GM19193 (cell line): Measurements from ENCODE around the gene TTF2.

Experiments
- POLR2A ChIP-seq: IDR thresholded peaks from 4 replicates; pipeline ENCODE4 v1.6.1; 2011; ENCODE audit not compliant: insufficient read depth, insufficient read length; ENCODE audit errors: extremely low read depth

Gene TTF2

DNA sequence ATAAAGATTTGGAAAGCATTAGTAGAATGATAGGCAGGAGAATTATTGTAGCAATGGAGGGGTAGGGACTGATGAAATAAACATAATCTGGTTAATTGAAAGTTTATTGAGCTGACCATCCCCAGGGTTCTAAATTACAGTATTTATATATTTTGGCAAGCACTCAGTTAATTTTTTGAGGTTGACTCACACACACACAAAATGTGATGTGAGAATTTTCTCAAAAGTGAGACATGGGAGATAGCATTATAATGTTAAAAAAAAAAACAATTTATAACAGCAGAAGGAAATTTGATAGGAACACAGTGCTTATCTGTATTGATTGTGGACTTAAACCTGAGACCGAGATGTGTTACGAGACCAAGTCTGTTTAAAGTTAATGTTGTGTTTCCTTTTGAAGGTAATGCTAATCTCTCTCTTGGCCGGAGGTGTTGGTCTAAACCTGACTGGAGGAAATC is 36.9 kb downstream of the TTF2 start:
- TF ChIP-seq POLR2A: no peak

DNA sequence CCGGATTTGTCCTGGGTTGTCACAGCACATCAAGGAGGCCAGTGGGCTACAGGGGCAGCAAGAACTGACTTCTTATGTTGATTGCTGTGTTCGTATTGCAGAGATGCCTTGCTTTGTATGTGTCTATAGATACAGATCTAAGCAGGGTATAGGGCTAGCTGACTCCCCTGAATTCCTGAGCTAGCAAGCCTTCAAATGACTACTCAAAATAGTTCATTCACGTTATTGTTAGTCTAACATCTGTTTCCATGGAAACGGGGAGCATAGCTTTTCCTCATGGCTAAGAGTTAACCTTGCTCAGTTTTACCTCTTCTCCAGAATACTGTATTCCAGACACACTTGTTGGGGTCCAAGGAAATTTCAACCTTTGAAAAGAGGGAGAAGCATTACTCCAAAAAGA is 37.3 kb downstream of the TTF2 start:
- TF ChIP-seq POLR2A: no peak

DNA sequence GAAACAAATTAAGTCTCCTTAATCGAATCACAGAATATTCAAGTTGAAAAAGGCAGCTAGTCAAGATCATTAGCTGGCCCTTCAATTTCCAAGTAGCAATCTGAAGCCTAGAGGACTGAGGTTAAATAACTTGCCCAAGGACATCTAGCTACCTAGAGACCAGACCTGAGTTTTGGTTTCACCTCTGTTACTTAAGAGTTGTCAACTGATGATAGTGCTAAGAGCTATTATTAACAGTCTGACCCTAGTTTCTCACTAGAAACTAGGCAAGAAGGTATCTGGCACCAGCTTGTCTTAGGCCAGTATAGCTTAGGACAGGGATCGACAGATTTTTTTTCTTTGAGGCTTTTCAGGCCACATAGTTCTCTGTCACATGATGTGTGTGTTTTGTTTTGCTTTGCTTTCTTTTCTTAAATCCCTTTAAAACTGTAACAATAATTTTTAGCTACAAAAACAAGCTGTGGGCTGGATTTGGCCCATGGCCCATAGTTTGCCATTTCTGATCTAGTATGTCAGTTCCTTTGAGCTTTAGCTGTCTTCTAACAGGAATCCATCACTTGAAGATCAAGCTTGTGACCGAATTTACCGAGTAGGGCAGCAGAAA is 38.3 kb downstream of the TTF2 start:
- no peak for TF ChIP-seq POLR2A

DNA sequence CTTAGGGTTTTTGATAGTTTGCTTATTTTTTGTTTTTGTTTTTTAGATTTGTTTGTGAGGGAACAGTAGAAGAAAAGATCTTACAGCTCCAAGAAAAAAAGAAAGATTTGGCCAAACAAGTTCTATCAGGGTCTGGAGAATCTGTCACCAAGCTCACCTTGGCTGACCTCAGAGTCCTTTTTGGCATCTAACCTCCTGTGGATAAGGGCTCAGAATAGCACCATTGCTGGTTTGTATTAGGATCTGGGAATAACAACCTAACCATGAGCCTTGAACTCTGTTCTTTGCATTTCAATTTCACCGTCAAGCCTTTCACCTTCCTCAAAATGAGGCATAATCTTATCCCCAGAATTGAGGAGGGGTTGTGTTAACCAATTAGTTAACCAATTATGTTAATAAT is 41.2 kb downstream of the TTF2 start:
- no peak for TF ChIP-seq POLR2A

DNA sequence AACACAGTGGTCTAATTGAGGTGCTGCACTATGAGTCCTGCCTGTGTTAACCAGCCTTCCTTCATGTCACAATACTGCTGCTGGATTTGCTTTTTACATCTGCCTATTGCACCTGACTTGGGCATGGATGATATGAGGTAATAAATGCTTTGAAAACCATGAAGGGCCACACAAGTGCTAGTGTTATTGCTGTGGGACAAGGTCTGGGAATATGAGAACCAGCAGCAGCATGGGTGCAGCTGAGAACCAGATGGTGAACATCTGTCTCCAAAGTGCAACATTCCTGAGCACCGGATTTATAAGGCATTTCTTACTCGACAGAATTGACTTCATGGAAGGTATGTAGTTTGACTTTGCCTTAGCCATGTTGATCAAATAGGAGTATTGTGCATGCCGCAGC is 44.9 kb downstream of the TTF2 start:
- TF ChIP-seq POLR2A: no peak

DNA sequence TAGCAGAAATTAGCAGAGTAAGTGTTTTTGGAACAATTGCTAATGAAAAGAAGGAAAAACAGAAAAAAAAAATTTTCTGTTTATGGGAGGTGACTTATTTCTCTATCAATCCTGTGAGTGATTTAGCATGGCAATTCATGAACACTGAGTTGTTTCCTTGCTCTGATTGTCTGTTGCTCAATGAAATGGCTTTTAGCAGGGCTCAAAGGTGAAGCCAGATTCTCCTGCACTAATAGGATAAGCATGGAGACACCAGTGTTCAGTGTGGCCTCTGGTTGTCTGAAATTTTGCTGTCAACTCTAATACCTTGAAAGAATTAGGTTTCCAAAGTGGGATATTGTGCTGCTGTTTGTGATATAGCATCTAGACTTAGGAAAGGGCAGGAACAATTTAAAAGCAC is 45.6 kb downstream of the TTF2 start:
- TF ChIP-seq POLR2A: no peak

DNA sequence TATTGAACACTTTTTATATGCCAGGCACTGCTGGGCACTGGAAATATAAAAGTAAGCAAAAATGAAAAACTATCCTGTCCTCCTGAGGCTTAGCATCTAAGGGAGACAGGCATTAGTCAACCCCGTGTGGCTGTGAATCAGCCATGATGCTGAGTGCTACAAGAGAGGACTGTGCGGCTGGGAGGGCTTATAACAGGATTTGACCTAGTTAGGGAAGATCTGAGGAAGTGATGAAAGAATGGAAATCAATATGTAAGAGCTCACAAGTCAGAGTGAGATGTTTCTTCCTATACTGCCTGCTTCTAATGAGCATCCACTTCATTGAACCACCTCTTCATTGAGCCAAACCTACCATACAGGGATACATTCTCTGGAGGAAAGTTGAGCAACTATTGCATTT is 46.4 kb downstream of the TTF2 start:
- no peak for TF ChIP-seq POLR2A

DNA sequence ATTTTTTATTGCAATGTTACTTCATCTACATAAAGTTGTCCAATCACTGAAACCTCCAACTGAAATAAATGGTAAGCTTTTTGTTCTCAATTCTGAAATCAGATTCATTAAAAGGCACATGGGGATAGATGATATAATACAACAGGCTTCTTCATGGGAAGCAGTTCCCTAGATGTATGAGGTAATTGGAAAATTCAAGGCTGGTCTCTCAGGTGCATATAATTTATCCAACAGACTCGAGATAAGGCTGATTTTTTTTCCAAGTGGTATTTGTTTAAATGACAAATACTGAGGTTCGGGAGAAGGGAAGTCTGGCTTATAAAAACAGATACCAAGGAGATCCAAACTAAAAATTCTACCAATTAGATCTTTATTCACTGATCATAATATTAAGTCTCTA is 47.2 kb downstream of the TTF2 start:
- no peak for TF ChIP-seq POLR2A

DNA sequence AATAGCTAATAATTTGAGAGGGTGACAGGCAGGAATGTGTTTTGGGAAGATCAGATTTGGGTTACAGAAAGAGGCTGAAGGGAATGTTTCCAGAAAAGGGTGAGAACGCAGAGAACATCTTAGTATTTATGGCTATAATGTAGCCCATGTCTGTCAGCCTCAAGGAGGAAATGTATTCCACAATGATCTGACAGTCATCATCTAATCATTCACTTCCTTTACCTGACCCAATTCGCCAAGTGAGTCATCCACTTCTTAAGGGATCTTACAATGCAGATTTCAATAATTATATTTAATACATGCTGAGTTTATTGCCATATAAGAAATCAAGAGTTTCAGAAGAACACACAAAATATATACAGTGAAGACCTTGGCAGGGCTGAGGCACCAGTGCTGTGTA is 50.6 kb downstream of the TTF2 start:
- TF ChIP-seq POLR2A: no peak

DNA sequence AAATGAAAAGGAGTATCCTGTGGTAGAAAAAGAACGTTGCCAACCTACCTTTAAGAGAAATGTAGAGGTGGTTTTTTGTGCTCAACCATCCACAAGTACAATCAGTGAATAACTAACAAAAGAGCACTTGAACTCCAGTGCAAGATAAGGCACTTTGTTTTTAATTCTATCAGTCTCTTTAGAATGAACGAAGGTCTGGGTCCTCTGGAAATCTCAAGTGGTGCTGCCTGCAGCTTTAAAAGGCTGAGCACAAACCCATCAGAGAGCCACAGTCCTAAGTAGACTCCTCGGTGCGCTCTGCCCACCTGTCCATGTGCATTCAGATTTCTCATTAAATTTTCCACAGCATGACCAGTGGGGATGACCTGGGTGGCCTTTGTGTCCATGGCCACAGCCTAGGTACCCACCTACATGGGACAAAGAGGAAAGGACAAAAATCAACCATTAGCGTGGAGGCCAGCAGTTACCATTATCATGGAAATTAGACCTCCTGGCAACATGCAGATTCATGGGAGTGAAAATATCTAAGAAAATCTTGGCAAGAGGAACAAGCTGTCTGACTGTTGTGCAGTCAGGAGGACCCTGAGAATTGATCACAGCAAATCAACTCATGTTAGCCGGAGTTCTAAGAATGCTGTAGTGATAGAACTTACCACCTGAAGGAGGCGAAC is 52.1 kb downstream of the TTF2 start:
- TF ChIP-seq POLR2A: no peak

DNA sequence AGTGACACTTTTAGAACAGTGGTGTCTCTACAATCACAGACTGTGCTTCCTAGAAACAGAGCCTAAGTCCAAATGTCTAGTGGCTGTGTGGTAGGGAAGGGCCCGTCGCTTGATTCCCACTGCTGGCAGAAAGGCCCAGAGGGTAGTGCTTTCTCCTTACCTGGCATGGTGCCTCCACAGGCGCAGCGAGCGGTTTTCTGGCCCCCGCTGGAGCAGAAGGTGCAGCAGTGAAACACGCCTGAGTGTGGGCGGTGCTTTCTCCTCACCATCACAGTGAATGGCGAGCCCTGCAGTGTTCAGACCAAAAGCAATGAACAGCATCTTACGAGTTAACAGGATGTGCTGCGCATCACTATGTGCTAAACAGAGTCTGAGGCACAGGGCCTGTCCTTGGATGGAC is 53.1 kb downstream of the TTF2 start:
- no peak for TF ChIP-seq POLR2A

DNA sequence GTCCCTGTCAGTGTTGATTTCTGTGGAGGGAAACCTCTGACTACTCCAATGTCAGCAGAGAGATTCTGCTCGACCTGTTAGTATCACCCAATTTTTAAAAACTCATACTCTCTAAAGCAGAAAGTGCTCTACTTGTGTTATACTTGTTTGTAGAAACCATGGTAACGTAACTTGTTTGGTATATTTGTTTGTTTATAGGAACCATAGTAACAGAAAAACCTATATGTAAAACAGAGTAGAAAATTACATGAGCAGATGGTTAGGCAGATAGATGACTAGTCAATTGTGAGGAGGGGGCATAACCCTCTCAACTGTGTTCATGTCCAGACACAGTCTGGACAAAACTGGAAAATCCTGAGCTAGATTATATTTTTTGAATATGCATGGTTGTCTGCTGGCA is 54.8 kb downstream of the TTF2 start:
- TF ChIP-seq POLR2A: no peak

DNA sequence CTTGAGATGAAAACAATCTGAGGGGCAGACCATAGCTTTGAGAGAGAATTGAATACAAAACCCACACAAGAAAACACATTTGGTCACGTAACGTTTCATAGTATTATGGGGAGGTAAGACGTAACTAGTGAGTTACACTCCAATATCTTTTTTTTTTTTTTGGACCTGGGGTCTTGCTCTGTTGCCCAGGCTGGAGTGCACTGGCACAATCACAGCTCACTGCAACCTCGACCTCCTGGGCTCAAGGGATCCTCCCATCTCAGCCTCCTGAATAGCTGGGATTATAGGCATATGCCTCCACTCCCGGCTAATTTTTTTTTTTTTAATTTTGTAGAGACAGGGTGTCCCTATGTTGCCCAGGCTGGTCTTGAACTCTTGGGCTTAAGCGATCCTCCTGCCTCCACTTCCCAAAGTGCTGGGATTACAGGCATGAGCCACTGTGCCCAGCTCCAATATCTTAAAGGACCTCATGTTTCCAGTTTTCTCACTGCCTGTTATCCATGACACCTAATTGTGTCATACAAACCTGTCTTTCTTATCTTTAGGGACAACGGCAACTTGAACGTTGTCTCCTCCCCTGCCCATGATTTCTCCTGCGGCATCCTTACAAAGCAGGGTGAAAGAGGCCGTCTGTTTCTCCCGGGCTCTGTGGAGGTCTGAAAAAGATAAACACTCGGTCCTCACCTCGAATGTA is 56.1 kb downstream of the TTF2 start:
- no peak for TF ChIP-seq POLR2A

DNA sequence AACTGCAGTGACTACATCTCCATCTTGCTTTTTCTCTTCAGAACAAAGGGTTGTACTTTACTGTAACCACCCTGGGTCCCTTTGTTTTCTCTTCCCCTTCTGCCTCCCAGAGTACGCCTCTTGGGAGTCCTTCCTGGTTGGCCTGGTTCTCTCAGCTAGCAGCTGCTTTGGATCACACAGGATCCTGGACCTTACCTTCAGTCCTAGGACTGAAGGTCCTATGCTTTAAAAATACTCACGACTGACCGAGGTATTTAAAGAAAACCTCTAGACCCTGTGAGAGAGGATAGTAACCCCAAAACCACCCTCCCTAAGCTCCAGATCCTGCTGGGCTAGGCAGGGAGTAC is 56.6 kb downstream of the TTF2 start:
- TF ChIP-seq POLR2A: no peak

DNA sequence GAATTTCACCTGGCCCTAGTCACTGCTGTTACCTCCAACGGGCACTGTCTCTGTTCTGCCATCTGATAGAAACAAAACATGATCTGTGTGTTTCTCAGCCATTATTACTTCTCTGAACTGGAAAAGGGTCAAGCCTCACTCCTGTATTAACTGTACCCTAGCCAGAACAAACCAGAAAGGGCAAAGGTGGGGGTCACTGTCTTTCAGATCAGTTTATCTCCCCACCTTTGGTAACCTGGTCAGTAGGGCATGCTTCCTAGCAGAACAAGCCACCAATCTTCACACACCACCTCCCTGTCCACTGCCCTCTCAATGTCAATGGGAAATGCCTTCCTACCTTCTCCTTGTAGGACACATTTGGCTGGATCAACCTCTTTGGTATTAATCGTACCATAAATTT is 57.6 kb downstream of the TTF2 start:
- no peak for TF ChIP-seq POLR2A

DNA sequence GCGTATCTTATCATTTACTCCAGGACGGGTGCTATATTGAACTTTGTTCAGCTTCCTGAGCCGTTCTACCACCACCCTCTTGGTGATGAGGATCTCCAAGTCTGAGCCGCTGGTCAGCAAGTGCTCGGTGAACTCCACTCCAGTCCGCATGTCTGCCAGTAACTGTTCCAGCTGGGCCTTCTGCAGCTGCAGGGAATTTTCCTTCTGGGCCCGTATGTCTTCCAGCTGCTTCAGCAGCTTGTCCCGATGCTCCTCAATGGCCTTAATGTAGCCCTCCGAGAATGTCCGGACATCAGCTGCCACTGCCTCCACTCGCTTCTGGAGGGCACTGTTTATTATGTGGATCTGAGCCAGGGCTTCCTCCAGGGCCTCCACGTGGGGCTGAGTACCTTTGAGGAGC is 58.0 kb downstream of the TTF2 start:
- TF ChIP-seq POLR2A: no peak
